ENCODE data around the gene TP73. TPM values are rescaled to one million over a fixed set of nuclear protein-coding genes. Genes with fewer than 3 reads are reported as not detected.

Gene TP73
- polyA plus RNA-seq, 1 donor from 2014 or later: not detected

- Histone ChIP-seq H3K4me2 (ENCODE audit: low read length) (no peak overlapping the region), H3F3A (ENCODE audit: insufficient read depth, low read length, poor library complexity, severe bottlenecking) (no peaks in the 10 kb centered on the region), H3K9me2 (ENCODE audit: insufficient read depth, low read length) (no peaks in the 10 kb centered on the region), H3K9me3 (ENCODE audit: low read length) (no peaks in the 10 kb centered on the region), H3K27me3 (ENCODE audit: insufficient read depth, low read depth, low read length) (no peaks in the 10 kb centered on the region), H3K79me2 (replicated peaks; ENCODE audit: insufficient read depth, low read length) (no peaks in the 10 kb centered on the region), H3K4me3 (ENCODE audit: low read length) (no peak overlapping the region), H3K27ac (ENCODE audit: low read length) (no peak overlapping the region), H3K9ac (ENCODE audit: low read length) (no peak overlapping the region), H2AFZ (ENCODE audit: low read depth, low read length) (no peak overlapping the region), H4K20me1 (ENCODE audit: insufficient read depth) (no peaks in the 10 kb centered on the region), H3K36me3 (ENCODE audit: insufficient read depth, low read length) (no peaks in the 10 kb centered on the region)
- TF ChIP-seq SMC3 (conservative IDR thresholded peaks at IDR 0.05; ENCODE audit: poor library complexity): no peak
- no peak for TF ChIP-seq MXI1 (conservative IDR thresholded peaks at IDR 0.05; ENCODE audit: poor library complexity, severe bottlenecking)
- no peak for TF ChIP-seq RAD21 (conservative IDR thresholded peaks at IDR 0.05)
- no peak for TF ChIP-seq POLR2AphosphoS5 (IDR thresholded peaks at IDR 0.05)
- TF ChIP-seq EP300 (conservative IDR thresholded peaks at IDR 0.05; ENCODE audit: poor library complexity, severe bottlenecking): no peak
- no peak for TF ChIP-seq CTCF (IDR thresholded peaks at IDR 0.05; ENCODE audit: poor library complexity, severe bottlenecking)
- no peak for TF ChIP-seq REST (IDR thresholded peaks at IDR 0.05; ENCODE audit: borderline replicate concordance)
- TF ChIP-seq EZH2 (IDR thresholded peaks at IDR 0.05; ENCODE audit: borderline replicate concordance, insufficient read depth, low read length, poor library complexity, severe bottlenecking): no peak
- no peak for TF ChIP-seq TAF1 (IDR thresholded peaks at IDR 0.05; ENCODE audit: low read depth)
Measured at GRCh38 chr1:3780901-3781300, 128.6 kb downstream of the TP73 start.

GRCh38 chr1:3783651-3784474 lies 131.5 kb downstream of the TP73 start:
- no peaks in the 10 kb centered on the region for H4K20me1 ChIP-seq (ENCODE audit: insufficient read depth)
- no peak overlapping the region for H2AFZ ChIP-seq (ENCODE audit: low read depth, low read length)
- H3K4me2 ChIP-seq (ENCODE audit: low read length): no peak overlapping the region
- no peak overlapping the region for H3K27ac ChIP-seq (ENCODE audit: low read length)
- H3K79me2 ChIP-seq (replicated peaks; ENCODE audit: insufficient read depth, low read length): no peaks in the 10 kb centered on the region
- TF ChIP-seq RAD21 (conservative IDR thresholded peaks at IDR 0.05) (no peak), CTCF (IDR thresholded peaks at IDR 0.05; ENCODE audit: poor library complexity, severe bottlenecking) (no peak), EZH2 (IDR thresholded peaks at IDR 0.05; ENCODE audit: borderline replicate concordance, insufficient read depth, low read length, poor library complexity, severe bottlenecking) (no peak), MXI1 (conservative IDR thresholded peaks at IDR 0.05; ENCODE audit: poor library complexity, severe bottlenecking) (no peak), EP300 (conservative IDR thresholded peaks at IDR 0.05; ENCODE audit: poor library complexity, severe bottlenecking) (no peak), SMC3 (conservative IDR thresholded peaks at IDR 0.05; ENCODE audit: poor library complexity) (no peak), TAF1 (IDR thresholded peaks at IDR 0.05; ENCODE audit: low read depth) (no peak), POLR2AphosphoS5 (IDR thresholded peaks at IDR 0.05) (no peak)
- H3K9me2 ChIP-seq (ENCODE audit: insufficient read depth, low read length): no peaks in the 10 kb centered on the region
- no peaks in the 10 kb centered on the region for H3F3A ChIP-seq (ENCODE audit: insufficient read depth, low read length, poor library complexity, severe bottlenecking)
- H3K27me3 ChIP-seq (ENCODE audit: insufficient read depth, low read depth, low read length): no peaks in the 10 kb centered on the region
- H3K36me3 ChIP-seq (ENCODE audit: insufficient read depth, low read length): no peaks in the 10 kb centered on the region
- no peaks in the 10 kb centered on the region for H3K9me3 ChIP-seq (ENCODE audit: low read length)
- no peak overlapping the region for H3K9ac ChIP-seq (ENCODE audit: low read length)
- no peak overlapping the region for H3K4me3 ChIP-seq (ENCODE audit: low read length)

Data from neural cell (in vitro differentiated cells).